Neural cell (in vitro differentiated cells): ENCODE data around the gene ARHGAP20.

Experiments
- CTCF ChIP-seq: fragments of 450-650 bp; IDR thresholded peaks from 2 replicates; pipeline ENCODE4 v1.5.1; 2014; ENCODE audit warnings: antibody characterized with exemption, mild to moderate bottlenecking, moderate library complexity; ENCODE audit not compliant: poor library complexity, severe bottlenecking
- POLR2AphosphoS5 ChIP-seq: IDR thresholded peaks from 2 replicates; pipeline ENCODE4 v1.6.1; 2012
- RAD21 ChIP-seq: fragments of 450-650 bp; conservative IDR thresholded peaks from 2 replicates; pipeline ENCODE4 v1.6.1; 2014; ENCODE audit warnings: antibody characterized with exemption, mild to moderate bottlenecking, moderate library complexity

DNA sequence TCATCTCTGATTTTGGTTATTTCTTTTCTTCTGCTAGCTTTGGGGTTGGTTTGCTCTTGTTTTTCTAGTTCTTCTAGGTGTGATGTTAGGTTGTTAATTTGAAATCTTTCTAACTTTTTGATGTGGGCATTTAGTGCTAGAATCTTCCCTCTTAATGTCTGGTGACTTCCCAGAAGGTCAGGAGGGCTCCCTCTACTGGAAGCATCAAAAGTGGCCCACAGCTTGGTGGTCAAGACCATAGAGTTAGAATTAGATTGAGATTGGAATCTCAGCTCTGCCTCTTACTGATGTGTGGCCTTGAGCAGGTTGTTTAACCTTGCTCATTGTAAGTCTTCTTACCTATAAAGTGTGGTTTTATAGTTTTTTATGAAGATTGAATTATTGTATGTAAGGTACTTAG lies 183.2 kb downstream of the ARHGAP20 start:
- TF ChIP-seq CTCF (no peak), POLR2AphosphoS5 (no peak), RAD21 (no peak)
